Measurements from ENCODE around the gene CCDC183. TPM values are rescaled to one million over a fixed set of nuclear protein-coding genes. Genes with fewer than 3 reads are reported as not detected.

Gene CCDC183
- total and polyA plus RNA-seq, 2 donors from 2014 or later: 0.88 to 3.1 TPM

GRCh38 chr9:136806631-136807201, 10.6 kb downstream of the CCDC183 start:
- H3K4me3 ChIP-seq (ENCODE audit: low read length in 3 of 3): peak overlapping the region; percentile 59 to 73 (median 64)
- no peak for FAIRE-seq
- peak in 1 of 5 donors; percentile 76 for DNase-seq
- peak overlapping the region in 1 of 2 donors; percentile 86 for H3K27ac ChIP-seq (ENCODE audit: low read depth in 2 of 2, low read length in 2 of 2)
- no peak for TF ChIP-seq CTCF (IDR thresholded peaks at IDR 0.05; ENCODE audit: borderline replicate concordance, extremely low read depth, insufficient read depth)
- H3K36me3 ChIP-seq (ENCODE audit: control insufficient read depth in 2 of 3, insufficient read depth in 3 of 3, low read length in 3 of 3): peaks cover 0 to 9% (median 0%) of the 10 kb centered on the region in 3 donors
- no peaks in the 10 kb centered on the region for H3K9me3 ChIP-seq (ENCODE audit: control insufficient read depth in 2 of 3, insufficient read depth in 1 of 3, low read length in 3 of 3)
- no peaks in the 10 kb centered on the region for H3K27me3 ChIP-seq (ENCODE audit: control insufficient read depth, insufficient read depth, low read length)
- peaks cover 0 to 14% (median 6%) of the 10 kb centered on the region in 3 donors for H3K4me1 ChIP-seq (ENCODE audit: control insufficient read depth in 2 of 3, insufficient read depth in 2 of 3, low read depth in 1 of 3, low read length in 3 of 3)
- intact Hi-C loops (cut with DNase I): no loop called here
- H3K9ac ChIP-seq (ENCODE audit: low read length in 3 of 3): peak overlapping the region in 2 of 3 donors; percentile 64 to 73

GRCh38 chr9:136807281-136808074, 11.3 kb downstream of the CCDC183 start, which contains the start of gene RABL6:
RABL6 (plus strand) TSS chr9:136807948; CDS start chr9:136808197, 249 bp downstream.
- peak within 1 kb of the TSS; percentile 28 to 73 (median 64) for H3K9ac ChIP-seq (ENCODE audit: low read length in 3 of 3)
- intact Hi-C loops (cut with DNase I): no loop called here
- peaks cover 0 to 9% (median 0%) of the 10 kb centered on the region in 3 donors for H3K36me3 ChIP-seq (ENCODE audit: control insufficient read depth in 2 of 3, insufficient read depth in 3 of 3, low read length in 3 of 3)
- DNase-seq: peak; percentile 81 to 93 (median 86)
- no peak for TF ChIP-seq CTCF (IDR thresholded peaks at IDR 0.05; ENCODE audit: borderline replicate concordance, extremely low read depth, insufficient read depth)
- H3K4me3 ChIP-seq (ENCODE audit: low read length in 3 of 3): peak within 1 kb of the TSS; percentile 62 to 73 (median 66)
- no peaks in the 10 kb centered on the region for H3K27me3 ChIP-seq (ENCODE audit: control insufficient read depth, insufficient read depth, low read length)
- peak within 1 kb of the TSS; percentile 74 to 86 for H3K27ac ChIP-seq (ENCODE audit: low read depth in 2 of 2, low read length in 2 of 2)
- H3K4me1 ChIP-seq (ENCODE audit: control insufficient read depth in 2 of 3, insufficient read depth in 2 of 3, low read depth in 1 of 3, low read length in 3 of 3): peaks cover 0 to 14% (median 6%) of the 10 kb centered on the region in 3 donors
- H3K9me3 ChIP-seq (ENCODE audit: control insufficient read depth in 2 of 3, insufficient read depth in 1 of 3, low read length in 3 of 3): no peaks in the 10 kb centered on the region
- no peak for FAIRE-seq

- FAIRE-seq: no peak
- H3K9me3 ChIP-seq (ENCODE audit: control insufficient read depth in 2 of 3, insufficient read depth in 1 of 3, low read length in 3 of 3): no peaks in the 10 kb centered on the region
- peaks cover 0 to 14% (median 6%) of the 10 kb centered on the region in 3 donors for H3K4me1 ChIP-seq (ENCODE audit: control insufficient read depth in 2 of 3, insufficient read depth in 2 of 3, low read depth in 1 of 3, low read length in 3 of 3)
- peaks cover 0 to 12% (median 2%) of the 10 kb centered on the region in 3 donors for H3K36me3 ChIP-seq (ENCODE audit: control insufficient read depth in 2 of 3, insufficient read depth in 3 of 3, low read length in 3 of 3)
- H3K27ac ChIP-seq (ENCODE audit: low read depth in 2 of 2, low read length in 2 of 2): no peak overlapping the region
- peak overlapping the region; percentile 62 to 69 (median 66) for H3K4me3 ChIP-seq (ENCODE audit: low read length in 3 of 3)
- intact Hi-C loops (cut with DNase I): no loop called here
- TF ChIP-seq CTCF (IDR thresholded peaks at IDR 0.05; ENCODE audit: borderline replicate concordance, extremely low read depth, insufficient read depth): no peak
- H3K27me3 ChIP-seq (ENCODE audit: control insufficient read depth, insufficient read depth, low read length): no peaks in the 10 kb centered on the region
- DNase-seq: peak; percentile 48 to 85 (median 68)
- peak overlapping the region in 2 of 3 donors; percentile 28 to 46 for H3K9ac ChIP-seq (ENCODE audit: low read length in 3 of 3)
These were observed 12.1 kb downstream of the CCDC183 start for GRCh38 chr9:136808075-136808805.

Data from kidney (tissue), 14 donors.